Measurements from ENCODE around the gene NDUFB10.
"Not testable (repeated sequence)": the region's sequence is repeated elsewhere in the genome, so short reads cannot be mapped to it uniquely, and the experiment has no call there.

The NDUFB10 gene

DNA sequence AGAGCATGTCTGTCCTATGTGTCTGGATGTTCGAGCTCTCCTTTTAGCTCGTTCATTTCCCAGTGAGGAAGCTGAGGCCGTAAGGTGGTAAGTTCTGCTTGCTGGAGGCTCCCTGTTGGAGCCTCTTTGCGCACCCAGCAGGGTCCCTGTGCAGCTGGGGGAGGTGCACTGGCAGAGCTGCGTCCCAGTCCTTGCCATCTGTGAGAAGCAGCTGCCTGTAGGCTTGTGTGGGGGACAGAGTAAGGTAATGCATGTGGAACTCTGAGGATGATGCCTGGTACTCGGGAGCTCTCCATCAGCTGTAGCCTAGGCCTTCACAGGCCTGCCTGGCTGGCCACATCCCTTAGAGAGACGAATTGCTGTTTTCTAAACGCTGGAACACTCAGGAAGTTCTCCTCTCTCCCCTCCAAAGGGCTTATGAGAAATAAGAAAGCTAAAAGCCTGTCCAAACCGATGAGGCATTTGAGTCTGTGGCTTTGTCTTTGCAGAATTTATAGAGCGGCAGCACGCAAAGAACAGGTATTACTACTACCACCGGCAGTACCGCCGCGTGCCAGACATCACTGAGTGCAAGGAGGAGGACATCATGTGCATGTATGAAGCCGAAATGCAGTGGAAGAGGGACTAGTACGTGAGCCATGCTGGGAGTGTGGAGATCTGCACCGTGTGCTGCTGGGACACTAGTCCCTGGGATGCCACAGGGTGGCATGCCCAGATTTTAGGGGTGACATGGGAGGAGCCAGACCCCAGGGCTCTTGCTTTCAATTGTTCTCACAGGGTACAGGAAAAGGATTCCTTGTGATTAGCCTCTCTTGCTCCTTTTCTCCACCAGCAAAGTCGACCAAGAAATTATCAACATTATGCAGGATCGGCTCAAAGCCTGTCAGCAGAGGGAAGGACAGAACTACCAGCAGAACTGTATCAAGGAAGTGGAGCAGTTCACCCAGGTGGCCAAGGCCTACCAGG, 1.6 kb downstream of the NDUFB10 start:
- Histone ChIP-seq H3K27ac (replicated peaks) (peak overlapping the region; percentile 87), H3K4me3 (replicated peaks; ENCODE audit: insufficient read depth, low read length) (peak overlapping the region; percentile 91)

DNA sequence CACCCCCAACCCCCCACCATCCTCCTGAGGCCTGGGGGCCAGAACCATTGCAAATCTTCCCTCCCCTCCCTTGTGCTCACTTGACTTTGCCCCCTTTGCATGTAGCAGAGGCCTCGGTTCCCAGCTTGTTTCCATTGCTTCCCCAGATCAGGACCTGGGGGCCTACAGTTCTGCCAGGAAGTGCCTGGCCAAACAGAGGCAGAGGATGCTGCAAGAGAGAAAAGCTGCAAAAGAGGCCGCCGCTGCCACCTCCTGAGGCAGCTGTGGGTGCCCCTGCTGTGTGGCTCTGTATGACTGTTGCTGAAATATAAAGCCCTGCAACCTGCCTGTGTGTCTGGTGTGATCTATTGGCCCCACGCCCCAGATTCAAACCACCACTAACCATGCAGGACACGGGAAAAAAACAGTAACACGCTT, 2.3 kb downstream of the NDUFB10 start:
- Histone ChIP-seq H3K27ac (replicated peaks) (peak overlapping the region; percentile 94), H3K27me3 (ENCODE audit: insufficient read depth, poor library complexity, severe bottlenecking) (no peaks in the 10 kb centered on the region), H3K4me3 (replicated peaks; ENCODE audit: insufficient read depth, low read length) (peak overlapping the region; percentile 20)
- TF ChIP-seq SPI1 (IDR thresholded peaks at IDR 0.05; ENCODE audit: borderline replicate concordance, low read depth) (peak; percentile 29; the same call in 1 of the 2 replicates), POLR2AphosphoS5 (IDR thresholded peaks at IDR 0.05; ENCODE audit: low read depth) (no peak; the same call in 1 of the 2 replicates)
- peak; percentile 62 to 80 for DNase-seq (ENCODE audit: low read depth in 1 of 2, low spot score in 1 of 2)

More for the DNA sequence above, 1.6 kb downstream of the NDUFB10 start:
- peak in 1 of 2 experiments; percentile 78 for DNase-seq (ENCODE audit: low read depth in 1 of 2, low spot score in 1 of 2)
- TF ChIP-seq GABPA (IDR thresholded peaks at IDR 0.05; ENCODE audit: low read depth): no peak
- TF ChIP-seq, protein P1, sequence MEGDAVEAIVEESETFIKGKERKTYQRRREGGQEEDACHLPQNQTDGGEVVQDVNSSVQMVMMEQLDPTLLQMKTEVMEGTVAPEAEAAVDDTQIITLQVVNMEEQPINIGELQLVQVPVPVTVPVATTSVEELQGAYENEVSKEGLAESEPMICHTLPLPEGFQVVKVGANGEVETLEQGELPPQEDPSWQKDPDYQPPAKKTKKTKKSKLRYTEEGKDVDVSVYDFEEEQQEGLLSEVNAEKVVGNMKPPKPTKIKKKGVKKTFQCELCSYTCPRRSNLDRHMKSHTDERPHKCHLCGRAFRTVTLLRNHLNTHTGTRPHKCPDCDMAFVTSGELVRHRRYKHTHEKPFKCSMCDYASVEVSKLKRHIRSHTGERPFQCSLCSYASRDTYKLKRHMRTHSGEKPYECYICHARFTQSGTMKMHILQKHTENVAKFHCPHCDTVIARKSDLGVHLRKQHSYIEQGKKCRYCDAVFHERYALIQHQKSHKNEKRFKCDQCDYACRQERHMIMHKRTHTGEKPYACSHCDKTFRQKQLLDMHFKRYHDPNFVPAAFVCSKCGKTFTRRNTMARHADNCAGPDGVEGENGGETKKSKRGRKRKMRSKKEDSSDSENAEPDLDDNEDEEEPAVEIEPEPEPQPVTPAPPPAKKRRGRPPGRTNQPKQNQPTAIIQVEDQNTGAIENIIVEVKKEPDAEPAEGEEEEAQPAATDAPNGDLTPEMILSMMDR (IDR thresholded peaks at IDR 0.05; ENCODE audit: insufficient read depth, low read length): no peak
- TF ChIP-seq POLR2AphosphoS5 (IDR thresholded peaks at IDR 0.05; ENCODE audit: low read depth): peak; percentile 98
- TF ChIP-seq, protein P2, sequence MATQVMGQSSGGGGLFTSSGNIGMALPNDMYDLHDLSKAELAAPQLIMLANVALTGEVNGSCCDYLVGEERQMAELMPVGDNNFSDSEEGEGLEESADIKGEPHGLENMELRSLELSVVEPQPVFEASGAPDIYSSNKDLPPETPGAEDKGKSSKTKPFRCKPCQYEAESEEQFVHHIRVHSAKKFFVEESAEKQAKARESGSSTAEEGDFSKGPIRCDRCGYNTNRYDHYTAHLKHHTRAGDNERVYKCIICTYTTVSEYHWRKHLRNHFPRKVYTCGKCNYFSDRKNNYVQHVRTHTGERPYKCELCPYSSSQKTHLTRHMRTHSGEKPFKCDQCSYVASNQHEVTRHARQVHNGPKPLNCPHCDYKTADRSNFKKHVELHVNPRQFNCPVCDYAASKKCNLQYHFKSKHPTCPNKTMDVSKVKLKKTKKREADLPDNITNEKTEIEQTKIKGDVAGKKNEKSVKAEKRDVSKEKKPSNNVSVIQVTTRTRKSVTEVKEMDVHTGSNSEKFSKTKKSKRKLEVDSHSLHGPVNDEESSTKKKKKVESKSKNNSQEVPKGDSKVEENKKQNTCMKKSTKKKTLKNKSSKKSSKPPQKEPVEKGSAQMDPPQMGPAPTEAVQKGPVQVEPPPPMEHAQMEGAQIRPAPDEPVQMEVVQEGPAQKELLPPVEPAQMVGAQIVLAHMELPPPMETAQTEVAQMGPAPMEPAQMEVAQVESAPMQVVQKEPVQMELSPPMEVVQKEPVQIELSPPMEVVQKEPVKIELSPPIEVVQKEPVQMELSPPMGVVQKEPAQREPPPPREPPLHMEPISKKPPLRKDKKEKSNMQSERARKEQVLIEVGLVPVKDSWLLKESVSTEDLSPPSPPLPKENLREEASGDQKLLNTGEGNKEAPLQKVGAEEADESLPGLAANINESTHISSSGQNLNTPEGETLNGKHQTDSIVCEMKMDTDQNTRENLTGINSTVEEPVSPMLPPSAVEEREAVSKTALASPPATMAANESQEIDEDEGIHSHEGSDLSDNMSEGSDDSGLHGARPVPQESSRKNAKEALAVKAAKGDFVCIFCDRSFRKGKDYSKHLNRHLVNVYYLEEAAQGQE (IDR thresholded peaks at IDR 0.05; ENCODE audit: insufficient replicate concordance, low read depth): peak; percentile 50
- no peak for TF ChIP-seq SPI1 (IDR thresholded peaks at IDR 0.05; ENCODE audit: borderline replicate concordance, low read depth)
- H3K27me3 ChIP-seq (ENCODE audit: insufficient read depth, poor library complexity, severe bottlenecking): no peaks in the 10 kb centered on the region

DNA sequence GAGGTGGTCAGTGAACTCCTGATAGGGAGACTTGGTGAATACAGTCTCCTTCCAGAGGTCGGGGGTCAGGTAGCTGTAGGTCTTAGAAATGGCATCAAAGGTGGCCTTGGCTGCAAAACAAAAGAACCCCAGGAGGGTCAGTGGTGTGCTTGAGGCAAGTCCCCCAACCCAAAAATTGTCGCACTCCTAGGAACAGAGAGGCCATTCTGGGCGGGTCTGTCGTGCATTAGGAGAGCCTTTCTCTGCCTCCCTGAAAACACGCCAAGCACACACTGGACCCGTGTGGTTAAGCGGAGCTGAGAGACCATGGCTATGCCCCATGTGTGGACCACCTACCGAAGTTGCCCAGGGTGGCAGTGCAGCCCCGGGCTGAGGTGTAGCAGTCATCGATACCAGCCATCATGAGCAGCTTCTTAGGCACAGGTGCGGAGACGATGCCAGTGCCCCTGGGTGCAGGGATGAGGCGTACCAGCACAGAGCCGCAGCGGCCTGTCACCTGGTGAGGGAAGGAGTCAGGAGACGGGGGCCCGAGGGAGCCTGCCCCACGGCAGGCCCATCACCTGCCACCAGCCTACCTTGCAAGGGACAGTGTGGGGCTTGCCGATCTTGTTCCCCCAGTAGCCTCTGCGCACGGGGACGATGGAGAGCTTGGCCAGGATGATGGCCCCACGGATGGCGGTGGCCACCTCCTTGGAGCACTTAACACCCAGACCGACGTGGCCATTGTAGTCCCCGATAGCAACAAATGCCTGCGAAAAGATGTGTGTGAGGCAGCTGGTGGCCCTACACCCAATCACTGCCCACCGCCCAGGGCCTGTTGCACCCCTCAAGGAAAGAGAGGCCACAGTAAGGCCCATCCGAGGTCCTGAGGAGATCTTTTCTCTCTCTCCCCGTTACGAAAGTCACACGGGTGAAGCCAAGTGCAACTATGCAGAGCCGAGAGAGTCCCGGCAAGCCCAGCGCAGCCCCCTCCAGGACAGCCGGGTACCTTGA, 3.1 kb downstream of the NDUFB10 start:
- H3K27ac ChIP-seq (replicated peaks): peak overlapping the region; percentile 94
- not testable (repeated sequence) for H3K27me3 ChIP-seq (ENCODE audit: insufficient read depth, poor library complexity, severe bottlenecking); DNase-seq (ENCODE audit: low read depth in 1 of 2, low spot score in 1 of 2)
- H3K4me3 ChIP-seq (replicated peaks; ENCODE audit: insufficient read depth, low read length): peak overlapping the region; percentile 91

DNA sequence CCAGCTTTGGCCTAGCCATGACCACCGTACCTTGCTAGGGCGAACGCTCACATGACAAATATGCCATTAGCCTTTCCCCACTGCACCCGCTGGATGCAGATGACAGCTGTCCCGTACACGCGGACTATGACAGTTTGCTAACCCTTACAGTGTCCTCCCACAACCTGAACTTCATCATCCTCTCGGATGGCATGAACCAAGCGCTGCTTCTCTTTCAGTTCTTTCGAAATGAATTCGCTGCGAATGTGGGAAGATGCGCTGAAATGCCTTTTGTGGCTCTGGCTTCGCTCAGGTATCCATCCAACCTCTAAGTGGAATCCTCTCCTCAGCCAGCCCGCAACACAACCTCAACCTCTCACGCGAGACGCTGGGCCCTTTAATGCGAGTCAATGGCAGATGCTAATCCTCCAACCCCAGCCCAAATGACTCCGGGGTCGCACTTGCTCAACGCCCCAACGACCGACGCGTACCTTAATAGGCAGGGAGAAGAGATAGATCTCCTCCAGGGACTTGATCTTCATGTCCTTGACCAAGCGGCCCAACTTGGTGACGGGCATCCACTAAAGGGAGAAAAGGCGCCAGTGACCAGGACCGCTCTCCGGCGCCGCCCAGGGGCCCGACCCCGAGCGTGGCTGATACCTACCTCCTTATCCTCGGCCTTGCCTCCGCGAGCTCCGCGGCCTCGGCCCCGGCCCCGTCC, 4.6 kb downstream of the NDUFB10 start:
- no peaks in the 10 kb centered on the region for H3K27me3 ChIP-seq (ENCODE audit: insufficient read depth, poor library complexity, severe bottlenecking)
- H3K27ac ChIP-seq (replicated peaks): peak overlapping the region; percentile 94
- peak; percentile 48 to 65 for DNase-seq (ENCODE audit: low read depth in 1 of 2, low spot score in 1 of 2)
- H3K4me3 ChIP-seq (replicated peaks; ENCODE audit: insufficient read depth, low read length): peak overlapping the region; percentile 91
- TF ChIP-seq, protein P2 (IDR thresholded peaks at IDR 0.05; ENCODE audit: insufficient replicate concordance, low read depth): no peak
- TF ChIP-seq POLR2AphosphoS5 (IDR thresholded peaks at IDR 0.05; ENCODE audit: low read depth): peak; percentile 47
